ENCODE measurements around the gene IHH.
A peak's percentile ranks its signal among the peaks of the same experiment; 100 is the strongest.

Gene IHH

DNA sequence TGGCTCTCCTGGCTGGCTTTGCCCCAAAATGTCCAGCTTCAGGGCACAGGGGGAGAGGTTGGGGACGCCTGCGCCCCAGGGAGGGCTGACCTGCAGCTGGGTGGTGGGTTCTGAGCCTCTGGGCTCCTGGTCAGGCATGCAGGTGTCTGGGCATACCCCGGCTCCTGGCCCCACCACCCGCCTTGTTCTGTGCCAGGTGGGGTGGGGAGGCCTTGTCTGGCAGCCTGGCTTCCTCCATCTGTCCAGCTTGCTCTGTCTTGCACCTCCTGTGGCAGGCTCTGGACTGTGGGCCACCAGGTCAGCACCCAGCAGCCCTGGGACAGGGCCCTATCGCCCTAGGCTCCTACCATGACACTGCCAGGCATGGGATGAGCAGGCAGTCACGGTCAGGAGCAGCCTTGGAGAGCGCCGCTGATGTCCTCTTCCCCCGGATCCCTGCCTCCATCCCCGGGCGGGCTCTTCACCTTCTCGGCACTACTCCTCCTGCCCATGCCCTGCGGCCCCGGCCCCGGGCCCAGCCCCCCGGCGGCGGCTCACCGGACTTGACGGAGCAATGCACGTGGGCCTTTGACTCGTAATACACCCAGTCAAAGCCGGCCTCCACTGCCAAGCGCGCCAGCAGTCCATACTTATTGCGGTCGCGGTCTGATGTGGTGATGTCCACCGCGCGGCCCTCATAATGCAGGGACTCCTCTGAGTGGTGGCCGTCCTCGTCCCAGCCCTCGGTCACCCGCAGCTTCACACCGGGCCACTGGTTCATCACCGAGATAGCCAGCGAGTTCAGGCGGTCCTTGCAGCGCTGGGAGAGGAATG lies 3.6 kb downstream of the IHH start:
- H3K4me1 ChIP-seq (ENCODE audit: insufficient read depth, low read length) = peaks cover 26% of the 10 kb centered on the region
- peaks cover 46 to 70% of the 10 kb centered on the region in 2 donors for H3K27me3 ChIP-seq (ENCODE audit: control insufficient read depth in 1 of 2, insufficient read depth in 2 of 2, low read length in 2 of 2)
- H3K27ac ChIP-seq (ENCODE audit: low read depth, low read length) = no peak overlapping the region
- H3K36me3 ChIP-seq (ENCODE audit: insufficient read depth, low read length) = no peaks in the 10 kb centered on the region
- no peak overlapping the region for H3K9ac ChIP-seq (ENCODE audit: low read length)
- H3K4me3 ChIP-seq (ENCODE audit: low read depth in 1 of 2, low read length in 2 of 2) = peak overlapping the region in 1 of 2 donors; percentile 14
- no peaks in the 10 kb centered on the region for H3K9me3 ChIP-seq (ENCODE audit: low read length)

DNA sequence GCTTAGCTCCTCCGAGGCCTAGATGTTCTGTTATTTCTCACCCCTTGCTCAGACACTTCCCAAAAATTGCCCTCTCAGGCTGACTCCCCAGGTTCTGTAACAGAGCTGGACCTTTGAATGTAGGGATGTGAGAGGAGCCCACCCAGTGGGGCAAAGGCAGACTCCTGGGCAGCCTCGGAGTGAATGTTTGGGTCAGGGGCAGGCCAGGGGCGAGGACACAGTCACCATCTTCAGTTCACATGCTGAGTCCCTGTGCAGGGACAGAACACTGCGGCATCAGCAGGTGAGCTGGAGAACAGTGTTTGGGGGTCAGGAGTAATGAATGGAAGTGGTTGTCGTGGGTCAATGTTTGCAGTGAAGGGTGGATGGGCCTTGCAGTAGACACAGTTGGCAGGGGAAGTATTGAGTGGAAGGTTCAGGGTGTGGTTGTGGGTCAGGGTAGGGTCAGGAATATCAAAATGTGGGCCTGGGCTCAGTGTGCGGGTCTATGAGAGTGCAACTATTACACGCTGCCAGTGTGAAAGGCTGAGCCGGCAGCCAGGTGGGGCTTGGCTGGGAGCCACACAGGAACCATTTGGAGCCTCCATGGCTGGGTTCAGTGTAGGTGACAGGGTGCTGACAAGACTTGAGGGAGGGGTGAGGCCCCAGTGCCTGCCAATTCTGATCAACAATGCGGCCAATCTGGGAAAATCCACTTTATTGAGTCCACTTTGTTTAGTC lies 4.4 kb downstream of the IHH start:
- Histone ChIP-seq H3K36me3 (ENCODE audit: insufficient read depth, low read length) (no peaks in the 10 kb centered on the region), H3K9me3 (ENCODE audit: low read length) (no peaks in the 10 kb centered on the region), H3K4me3 (ENCODE audit: low read depth in 1 of 2, low read length in 2 of 2) (no peak overlapping the region), H3K9ac (ENCODE audit: low read length) (no peak overlapping the region), H3K27me3 (ENCODE audit: control insufficient read depth in 1 of 2, insufficient read depth in 2 of 2, low read length in 2 of 2) (peaks cover 38 to 65% of the 10 kb centered on the region in 2 donors), H3K27ac (ENCODE audit: low read depth, low read length) (no peak overlapping the region), H3K4me1 (ENCODE audit: insufficient read depth, low read length) (peaks cover 26% of the 10 kb centered on the region)

DNA sequence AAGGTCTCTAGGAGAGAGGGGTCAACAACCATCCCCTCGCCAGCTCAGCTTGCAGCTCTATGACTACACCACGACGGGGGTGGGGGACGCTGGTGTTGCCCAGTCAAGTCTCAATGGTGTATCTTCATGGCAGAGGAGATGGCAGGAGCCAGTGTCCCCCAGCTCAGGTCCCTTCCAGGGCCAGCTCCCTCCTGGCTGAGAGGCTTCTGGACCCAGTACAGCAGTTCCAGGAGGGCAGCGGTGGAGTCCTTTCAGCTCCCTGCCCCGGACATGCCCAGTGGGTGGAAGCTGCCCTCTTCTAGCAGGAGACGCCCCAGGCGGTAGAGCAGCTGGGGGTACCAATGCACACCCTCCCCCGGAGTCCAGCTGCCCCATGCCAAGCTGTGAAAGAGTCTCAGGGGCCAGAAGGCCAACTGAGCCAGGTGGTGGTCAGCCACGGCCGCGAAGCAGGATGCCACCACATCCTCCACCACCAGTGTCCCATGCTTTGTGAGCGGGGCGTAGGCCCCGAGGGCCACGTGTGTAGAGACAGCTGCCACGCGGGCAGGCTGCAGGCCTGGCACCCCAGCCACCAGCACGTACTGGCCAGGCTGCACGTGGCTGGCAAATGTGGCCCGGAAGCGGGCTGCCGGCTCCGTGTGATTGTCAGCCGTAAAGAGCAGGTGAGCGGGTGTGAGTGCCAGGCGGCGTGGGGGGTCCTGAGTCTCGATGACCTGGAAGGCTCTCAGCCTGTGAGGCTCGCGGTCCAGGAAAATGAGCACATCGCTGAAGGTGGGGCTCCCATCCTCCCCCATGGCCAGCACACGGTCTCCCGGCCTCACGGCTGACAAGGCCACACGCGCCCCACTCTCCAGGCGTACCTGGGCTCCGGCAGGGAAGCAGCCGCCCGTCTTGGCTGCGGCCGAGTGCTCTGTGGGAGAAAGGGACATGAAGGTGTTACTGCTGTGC lies 5.5 kb downstream of the IHH start:
- Histone ChIP-seq H3K27ac (ENCODE audit: low read depth, low read length) (no peak overlapping the region), H3K9me3 (ENCODE audit: low read length) (no peaks in the 10 kb centered on the region), H3K9ac (ENCODE audit: low read length) (no peak overlapping the region), H3K4me3 (ENCODE audit: low read depth in 1 of 2, low read length in 2 of 2) (no peak overlapping the region), H3K4me1 (ENCODE audit: insufficient read depth, low read length) (peaks cover 26% of the 10 kb centered on the region), H3K36me3 (ENCODE audit: insufficient read depth, low read length) (no peaks in the 10 kb centered on the region), H3K27me3 (ENCODE audit: control insufficient read depth in 1 of 2, insufficient read depth in 2 of 2, low read length in 2 of 2) (peaks cover 34 to 57% of the 10 kb centered on the region in 2 donors)

DNA sequence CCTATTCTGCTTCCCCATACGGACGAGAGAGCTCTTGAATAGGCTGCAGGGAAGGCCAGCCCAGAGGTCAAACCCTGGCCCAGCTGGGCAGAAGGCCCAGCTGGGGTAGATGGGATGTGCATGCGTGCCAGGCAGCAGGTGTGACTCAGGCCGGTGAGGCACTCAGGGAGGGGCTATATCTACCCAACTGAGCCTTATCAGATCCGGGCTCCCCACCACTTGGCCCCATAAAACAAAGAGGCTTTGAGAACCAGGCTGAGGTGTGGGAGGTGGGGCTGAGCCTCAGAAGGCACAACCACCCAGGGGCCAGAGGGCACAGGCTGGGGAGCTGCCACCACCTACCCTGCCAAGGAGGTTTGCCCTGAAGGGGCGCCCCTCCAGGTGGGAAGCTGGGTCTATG lies 11.4 kb downstream of the IHH start:
- Histone ChIP-seq H3K36me3 (ENCODE audit: insufficient read depth, low read length) (no peaks in the 10 kb centered on the region), H3K9me3 (ENCODE audit: low read length) (no peaks in the 10 kb centered on the region), H3K27ac (ENCODE audit: low read depth, low read length) (no peak overlapping the region), H3K9ac (ENCODE audit: low read length) (no peak overlapping the region), H3K4me3 (ENCODE audit: low read depth in 1 of 2, low read length in 2 of 2) (no peak overlapping the region), H3K4me1 (ENCODE audit: insufficient read depth, low read length) (no peaks in the 10 kb centered on the region), H3K27me3 (ENCODE audit: control insufficient read depth in 1 of 2, insufficient read depth in 2 of 2, low read length in 2 of 2) (peaks cover 0 to 17% of the 10 kb centered on the region in 2 donors)

DNA sequence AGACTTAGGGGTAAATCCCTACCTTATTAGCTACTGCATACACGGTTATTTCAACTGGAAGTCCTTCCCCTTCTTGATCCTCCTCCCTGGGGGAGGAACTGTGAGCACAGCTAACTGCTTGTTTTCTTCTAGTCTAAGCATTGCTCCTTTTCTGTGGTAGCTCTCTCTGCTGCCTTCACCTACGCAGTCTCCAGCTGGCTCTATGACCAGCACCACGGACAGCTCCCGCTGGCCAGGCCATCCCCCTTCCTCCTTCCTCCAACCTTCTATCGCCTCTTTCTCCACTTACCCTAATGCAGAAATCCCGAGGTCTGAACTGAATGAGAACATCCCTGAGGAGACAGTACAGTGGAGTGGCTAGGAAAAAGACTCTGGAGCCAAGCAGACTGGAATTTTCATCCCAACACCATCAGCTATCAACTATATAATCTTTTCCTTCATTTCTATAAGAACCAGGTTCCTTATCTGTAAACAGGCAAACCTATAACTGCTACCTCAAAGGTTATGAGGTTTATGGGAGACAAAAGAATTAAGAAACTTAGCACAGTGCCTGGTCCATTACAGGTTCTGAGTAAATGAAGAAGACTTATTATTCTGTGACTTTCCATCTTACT lies 14.7 kb downstream of the IHH start:
- no peak overlapping the region for H3K4me3 ChIP-seq (ENCODE audit: low read depth in 1 of 2, low read length in 2 of 2)
- no peaks in the 10 kb centered on the region for H3K36me3 ChIP-seq (ENCODE audit: insufficient read depth, low read length)
- no peaks in the 10 kb centered on the region for H3K4me1 ChIP-seq (ENCODE audit: insufficient read depth, low read length)
- H3K9me3 ChIP-seq (ENCODE audit: low read length) = no peaks in the 10 kb centered on the region
- peaks cover 6 to 31% of the 10 kb centered on the region in 2 donors for H3K27me3 ChIP-seq (ENCODE audit: control insufficient read depth in 1 of 2, insufficient read depth in 2 of 2, low read length in 2 of 2)
- no peak overlapping the region for H3K27ac ChIP-seq (ENCODE audit: low read depth, low read length)
- no peak overlapping the region for H3K9ac ChIP-seq (ENCODE audit: low read length)

DNA sequence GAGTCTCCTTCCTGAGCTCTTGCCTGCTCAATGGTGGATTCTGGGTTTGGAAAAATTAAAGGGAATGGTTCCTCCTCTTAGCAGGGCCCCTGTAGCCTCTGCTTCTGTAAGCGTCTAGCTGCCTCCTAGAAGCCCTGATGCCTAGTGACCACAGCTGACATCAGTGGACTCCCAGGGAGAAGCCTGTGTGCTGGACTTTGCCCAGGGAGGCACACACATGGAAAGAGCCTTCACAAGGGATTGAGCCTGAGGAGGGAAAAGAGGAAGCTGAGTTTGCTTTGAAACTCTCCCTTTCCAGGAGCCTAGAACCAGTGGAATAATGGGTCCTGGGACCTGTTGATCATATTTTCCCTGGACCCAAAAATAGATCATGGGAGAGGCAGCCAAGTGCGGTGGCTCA lies 18.0 kb downstream of the IHH start:
- peaks cover 17 to 20% of the 10 kb centered on the region in 2 donors for H3K27me3 ChIP-seq (ENCODE audit: control insufficient read depth in 1 of 2, insufficient read depth in 2 of 2, low read length in 2 of 2)

DNA sequence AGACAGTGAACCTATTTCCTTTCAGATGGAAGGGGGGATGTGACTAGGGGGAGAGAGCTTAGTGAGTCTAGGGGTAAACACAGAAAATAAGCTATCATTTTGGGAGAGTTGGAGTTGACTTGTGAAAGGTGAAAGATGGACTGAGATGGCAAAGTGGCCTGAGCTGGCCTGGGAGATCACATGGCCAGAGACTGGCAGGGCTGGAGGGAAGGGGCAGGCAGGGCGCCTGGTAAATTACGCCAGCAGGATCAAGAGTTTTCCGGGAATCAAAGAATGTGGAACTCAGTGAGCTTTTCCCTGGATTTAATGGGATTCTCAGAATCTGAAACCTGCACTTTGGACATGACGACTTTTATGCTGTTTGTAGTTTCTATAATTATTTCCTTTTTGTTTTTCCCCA lies 18.6 kb downstream of the IHH start:
- H3K4me3 ChIP-seq (ENCODE audit: low read depth in 1 of 2, low read length in 2 of 2) = no peak overlapping the region
- no peaks in the 10 kb centered on the region for H3K36me3 ChIP-seq (ENCODE audit: insufficient read depth, low read length)
- no peak overlapping the region for H3K27ac ChIP-seq (ENCODE audit: low read depth, low read length)
- peaks cover 17 to 20% of the 10 kb centered on the region in 2 donors for H3K27me3 ChIP-seq (ENCODE audit: control insufficient read depth in 1 of 2, insufficient read depth in 2 of 2, low read length in 2 of 2)
- H3K9ac ChIP-seq (ENCODE audit: low read length) = no peak overlapping the region
- no peaks in the 10 kb centered on the region for H3K4me1 ChIP-seq (ENCODE audit: insufficient read depth, low read length)
- H3K9me3 ChIP-seq (ENCODE audit: low read length) = no peaks in the 10 kb centered on the region

More for the DNA sequence above, 18.0 kb downstream of the IHH start:
- no peaks in the 10 kb centered on the region for H3K9me3 ChIP-seq (ENCODE audit: low read length)
- H3K9ac ChIP-seq (ENCODE audit: low read length) = no peak overlapping the region
- no peak overlapping the region for H3K27ac ChIP-seq (ENCODE audit: low read depth, low read length)
- H3K4me1 ChIP-seq (ENCODE audit: insufficient read depth, low read length) = no peaks in the 10 kb centered on the region
- H3K4me3 ChIP-seq (ENCODE audit: low read depth in 1 of 2, low read length in 2 of 2) = no peak overlapping the region
- no peaks in the 10 kb centered on the region for H3K36me3 ChIP-seq (ENCODE audit: insufficient read depth, low read length)

DNA sequence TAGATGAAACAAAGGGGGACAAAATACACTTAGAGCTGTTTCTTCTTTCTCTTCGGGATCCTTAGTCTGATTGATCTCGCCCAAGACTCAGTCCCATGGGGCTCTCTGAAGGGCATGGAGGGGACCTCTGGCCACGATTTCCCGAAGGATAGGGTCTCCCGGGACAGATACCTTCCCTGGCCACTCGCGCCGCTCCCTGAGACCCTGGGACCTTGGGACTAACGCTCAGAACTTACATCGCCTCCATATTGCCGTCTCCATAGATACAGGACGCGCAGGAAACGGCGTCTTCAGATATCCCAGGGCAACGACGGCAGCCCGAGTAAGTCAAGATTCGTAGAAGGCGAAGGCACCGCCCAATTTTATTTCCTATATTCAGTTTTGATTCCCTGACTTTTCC lies 19.5 kb downstream of the IHH start, which contains the start of gene CFAP65:
Gene CFAP65, minus strand, starts transcription at position 265 of the 400 bp plus-strand sequence. CDS start 2,468 bp downstream, outside the sequence.
- Histone ChIP-seq H3K4me3 (ENCODE audit: low read depth in 1 of 2, low read length in 2 of 2) (no peak within 1 kb of the TSS), H3K27me3 (ENCODE audit: control insufficient read depth in 1 of 2, insufficient read depth in 2 of 2, low read length in 2 of 2) (peaks cover 17 to 20% of the 10 kb centered on the region in 2 donors), H3K4me1 (ENCODE audit: insufficient read depth, low read length) (no peaks in the 10 kb centered on the region), H3K9me3 (ENCODE audit: low read length) (no peaks in the 10 kb centered on the region), H3K27ac (ENCODE audit: low read depth, low read length) (no peak within 1 kb of the TSS), H3K9ac (ENCODE audit: low read length) (no peak within 1 kb of the TSS), H3K36me3 (ENCODE audit: insufficient read depth, low read length) (no peaks in the 10 kb centered on the region)

DNA sequence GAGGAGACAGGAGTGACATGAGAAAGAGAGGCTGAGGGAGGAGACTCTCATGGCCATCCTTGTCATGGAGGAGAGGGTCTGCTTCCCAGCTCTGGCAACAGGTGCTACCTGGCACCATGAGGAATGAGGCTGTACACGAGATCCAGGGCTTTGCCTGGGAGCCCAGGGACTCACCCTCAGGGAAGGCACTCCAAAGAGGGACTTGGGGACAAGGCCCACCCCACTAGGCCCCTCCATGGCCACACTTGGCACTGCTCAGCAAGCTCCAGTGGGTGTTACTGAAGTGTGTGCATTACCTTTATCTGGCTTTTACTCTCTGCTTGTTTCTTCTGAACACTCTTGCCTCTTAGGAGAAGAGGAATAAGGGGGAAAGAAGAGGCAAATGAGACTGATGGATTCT lies 22.1 kb downstream of the IHH start:
- Histone ChIP-seq H3K36me3 (ENCODE audit: insufficient read depth, low read length) (no peaks in the 10 kb centered on the region), H3K4me3 (ENCODE audit: low read depth in 1 of 2, low read length in 2 of 2) (no peak overlapping the region), H3K9me3 (ENCODE audit: low read length) (no peaks in the 10 kb centered on the region), H3K27me3 (ENCODE audit: control insufficient read depth in 1 of 2, insufficient read depth in 2 of 2, low read length in 2 of 2) (peaks cover 15 to 17% of the 10 kb centered on the region in 2 donors), H3K27ac (ENCODE audit: low read depth, low read length) (no peak overlapping the region), H3K4me1 (ENCODE audit: insufficient read depth, low read length) (no peaks in the 10 kb centered on the region), H3K9ac (ENCODE audit: low read length) (no peak overlapping the region)

DNA sequence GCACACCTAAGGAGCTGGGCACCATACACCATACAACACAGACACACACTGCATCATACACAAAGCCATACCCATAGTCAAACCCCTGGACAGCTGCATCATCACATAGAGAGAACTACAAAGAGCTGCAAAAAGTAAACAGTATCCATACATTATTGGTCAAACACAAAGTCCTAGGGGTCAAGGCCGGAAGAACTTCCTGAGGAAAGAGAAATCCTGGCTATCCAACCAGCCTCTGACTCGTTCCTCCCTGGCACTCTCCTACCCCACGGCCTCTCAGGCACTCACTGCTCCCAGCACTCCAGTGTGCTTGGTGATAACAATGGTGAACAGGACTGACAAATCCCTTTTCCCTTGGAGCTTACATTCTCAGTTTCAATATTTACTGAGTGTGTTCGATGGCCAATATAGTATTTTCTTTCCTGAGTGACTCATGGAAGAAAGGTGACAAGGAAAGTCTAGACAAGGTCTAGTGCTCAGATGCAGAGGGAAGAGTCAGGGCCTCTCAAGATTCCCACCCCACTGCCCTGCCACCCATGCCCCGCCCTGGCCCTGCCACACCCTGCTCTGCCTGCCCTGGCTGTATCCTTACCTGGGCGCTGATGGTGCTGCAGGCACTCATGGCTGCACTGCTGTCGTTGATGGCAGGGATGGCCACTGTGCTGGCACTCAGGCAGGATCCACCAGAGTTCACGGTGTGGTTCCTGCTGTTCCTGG lies 22.8 kb downstream of the IHH start:
- Histone ChIP-seq H3K36me3 (ENCODE audit: insufficient read depth, low read length) (no peaks in the 10 kb centered on the region), H3K9ac (ENCODE audit: low read length) (no peak overlapping the region), H3K27me3 (ENCODE audit: control insufficient read depth in 1 of 2, insufficient read depth in 2 of 2, low read length in 2 of 2) (peaks cover 15 to 17% of the 10 kb centered on the region in 2 donors), H3K27ac (ENCODE audit: low read depth, low read length) (no peak overlapping the region), H3K4me3 (ENCODE audit: low read depth in 1 of 2, low read length in 2 of 2) (no peak overlapping the region), H3K9me3 (ENCODE audit: low read length) (no peaks in the 10 kb centered on the region), H3K4me1 (ENCODE audit: insufficient read depth, low read length) (no peaks in the 10 kb centered on the region)

Measured in muscle layer of colon (tissue), 2 donors.